IPS-20b (cell line): Measurements from ENCODE around the gene CRLF1.

Source experiments
- H3K27ac ChIP-seq: one replicate; pipeline ENCODE4 v1.5.1; 2013; ENCODE audit warnings: low read length
- H3K27me3 ChIP-seq: 2 replicates; pipeline ENCODE4 v1.6.1; 2013; ENCODE audit warnings: mild to moderate bottlenecking, low read length, inconsistent platforms; ENCODE audit not compliant: insufficient read depth
- H3K36me3 ChIP-seq: 2 replicates; pipeline ENCODE4 v1.6.1; 2013; ENCODE audit warnings: low read depth, mild to moderate bottlenecking, inconsistent platforms, low read length, moderate library complexity; ENCODE audit not compliant: insufficient read depth
- H3K4me1 ChIP-seq: 2 replicates; pipeline ENCODE4 v1.6.1; 2013; ENCODE audit warnings: mild to moderate bottlenecking, control low read depth, inconsistent platforms, low read length, moderate library complexity; ENCODE audit not compliant: insufficient read depth
- H3K4me3 ChIP-seq: 2 replicates; pipeline ENCODE4 v1.5.1; 2013; ENCODE audit warnings: mild to moderate bottlenecking, low read length, inconsistent platforms
- H3K9ac ChIP-seq: 2 replicates; pipeline ENCODE4 v1.6.1; 2013; ENCODE audit warnings: low read depth, mild to moderate bottlenecking, inconsistent platforms, low read length, moderate library complexity
- H3K9me3 ChIP-seq: 2 replicates; pipeline ENCODE4 v1.6.1; 2013; ENCODE audit warnings: mild to moderate bottlenecking, low read depth, low read length, inconsistent platforms; ENCODE audit not compliant: insufficient read depth

The CRLF1 gene

DNA sequence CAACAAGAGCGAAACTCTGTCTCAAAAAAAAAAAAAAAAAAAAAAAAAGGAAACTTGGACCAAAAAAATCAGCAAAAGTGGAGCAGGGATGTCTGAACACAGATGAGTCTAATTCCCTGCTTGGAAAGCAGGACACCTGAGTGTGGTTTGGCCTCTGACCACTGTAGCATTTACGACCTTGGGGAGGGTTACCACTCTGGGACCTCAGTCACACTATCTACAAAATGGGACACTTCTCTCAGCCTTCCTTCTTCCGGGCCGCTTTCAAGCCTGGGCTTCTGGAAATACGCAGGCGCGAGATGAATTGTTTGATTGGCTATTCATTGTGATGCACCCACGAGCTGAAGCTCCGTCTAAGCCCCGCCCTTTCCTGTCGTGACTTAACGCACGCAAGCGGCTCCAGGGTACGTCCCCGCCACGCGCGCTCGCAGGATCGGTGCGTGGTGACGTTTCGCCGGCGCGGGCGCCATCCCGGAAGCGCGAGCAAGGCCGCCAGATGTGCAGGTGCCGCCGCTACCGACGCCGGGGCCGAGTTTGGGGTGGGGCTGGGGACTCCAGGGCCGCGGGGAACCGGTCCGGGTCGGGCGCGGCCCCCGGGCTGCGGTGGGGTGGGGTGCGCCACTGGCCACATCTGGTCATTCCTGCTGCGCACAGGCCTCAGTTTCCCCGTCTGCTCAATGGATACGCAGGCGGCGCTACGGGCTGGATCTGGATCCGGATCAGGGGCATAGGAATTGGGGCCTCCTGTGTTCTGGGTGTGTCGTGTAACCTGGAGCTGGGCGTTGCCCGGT, 49.0 kb downstream of the CRLF1 start, which contains the start of gene KXD1:
Gene KXD1, plus strand, starts transcription at position 460 of the 791 bp plus-strand sequence. CDS start 4,187 bp downstream, outside the sequence.
- H3K27me3 ChIP-seq = no peaks in the 10 kb centered on the region
- no peaks in the 10 kb centered on the region for H3K9me3 ChIP-seq
- H3K9ac ChIP-seq = peak within 1 kb of the TSS; percentile 76; the same call in 1 of the 2 replicates
- H3K4me1 ChIP-seq = peaks cover 4% of the 10 kb centered on the region
- H3K4me3 ChIP-seq = peak within 1 kb of the TSS; percentile 90
- peaks cover 12% of the 10 kb centered on the region; the same call in 1 of the 2 replicates for H3K36me3 ChIP-seq
- no peak within 1 kb of the TSS for H3K27ac ChIP-seq

DNA sequence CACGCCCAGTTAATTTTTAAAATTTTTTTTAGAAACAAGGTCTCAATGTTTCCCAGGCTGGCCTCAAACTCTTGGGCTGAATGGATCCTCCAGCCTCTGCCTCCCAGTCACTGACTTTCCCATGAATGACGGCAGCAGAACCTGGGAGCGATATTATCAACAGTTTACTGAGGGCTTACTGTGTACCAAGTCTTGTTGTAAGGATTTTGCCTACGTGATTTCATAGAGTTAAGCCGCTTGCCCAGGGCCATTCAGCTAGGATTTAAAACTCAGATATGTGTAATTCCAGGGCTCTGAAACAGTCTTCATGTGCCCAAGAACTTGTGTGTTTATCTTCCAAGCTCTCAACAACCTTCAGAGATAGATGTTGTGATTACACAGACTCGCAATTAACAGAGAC, 55.0 kb downstream of the CRLF1 start:
- no peaks in the 10 kb centered on the region for H3K27me3 ChIP-seq
- H3K4me1 ChIP-seq = no peaks in the 10 kb centered on the region
- no peaks in the 10 kb centered on the region for H3K36me3 ChIP-seq
- H3K27ac ChIP-seq = no peak overlapping the region
- no peak overlapping the region for H3K9ac ChIP-seq
- H3K9me3 ChIP-seq = no peaks in the 10 kb centered on the region
- H3K4me3 ChIP-seq = no peak overlapping the region

DNA sequence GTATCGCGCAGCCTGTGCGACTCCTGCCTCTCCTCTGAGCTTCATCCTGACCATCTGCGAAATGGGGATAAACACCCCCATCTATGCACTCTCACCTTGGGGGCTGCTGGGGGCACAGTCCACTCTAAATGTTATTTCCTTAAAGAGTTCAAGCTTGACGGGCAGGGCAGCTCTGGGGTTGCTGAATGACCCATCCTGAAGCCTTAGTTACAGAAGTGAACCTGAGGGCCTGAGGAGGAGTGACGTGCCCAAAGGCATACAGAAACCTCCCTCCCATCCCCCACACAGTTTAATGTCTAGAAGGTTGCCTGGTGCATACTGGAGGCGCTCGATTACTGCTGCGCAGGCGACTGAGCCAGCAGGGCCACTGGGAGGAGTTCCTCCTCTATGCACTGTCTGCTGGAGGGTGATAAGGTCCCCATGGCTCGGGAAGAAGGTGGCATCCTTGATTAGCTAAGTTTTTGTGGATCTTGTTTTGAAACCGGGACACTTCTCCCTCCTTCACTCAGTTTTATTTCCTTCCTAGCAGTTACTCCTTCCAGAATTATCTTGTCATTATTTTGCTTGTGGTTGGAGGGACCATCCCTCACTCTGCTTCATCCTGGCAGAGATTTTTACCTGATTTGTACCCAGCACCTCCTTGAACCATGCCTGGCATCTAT, 62.7 kb downstream of the CRLF1 start:
- H3K4me3 ChIP-seq = peak overlapping the region; percentile 73
- peak overlapping the region; percentile 30 for H3K27ac ChIP-seq
- H3K9ac ChIP-seq = peak overlapping the region; percentile 51; the same call in 1 of the 2 replicates
- H3K36me3 ChIP-seq = peaks cover 29% of the 10 kb centered on the region
- H3K4me1 ChIP-seq = peaks cover 6% of the 10 kb centered on the region
- no peaks in the 10 kb centered on the region for H3K9me3 ChIP-seq
- no peaks in the 10 kb centered on the region for H3K27me3 ChIP-seq
